ENCODE data around the gene CX3CR1. TPM values are rescaled to one million over a fixed set of nuclear protein-coding genes. Genes with fewer than 3 reads are reported as not detected.

CX3CR1 gene
- total RNA-seq, 2 experiments from 2014 or later, result 0.13 TPM; not detected in 1

DNA sequence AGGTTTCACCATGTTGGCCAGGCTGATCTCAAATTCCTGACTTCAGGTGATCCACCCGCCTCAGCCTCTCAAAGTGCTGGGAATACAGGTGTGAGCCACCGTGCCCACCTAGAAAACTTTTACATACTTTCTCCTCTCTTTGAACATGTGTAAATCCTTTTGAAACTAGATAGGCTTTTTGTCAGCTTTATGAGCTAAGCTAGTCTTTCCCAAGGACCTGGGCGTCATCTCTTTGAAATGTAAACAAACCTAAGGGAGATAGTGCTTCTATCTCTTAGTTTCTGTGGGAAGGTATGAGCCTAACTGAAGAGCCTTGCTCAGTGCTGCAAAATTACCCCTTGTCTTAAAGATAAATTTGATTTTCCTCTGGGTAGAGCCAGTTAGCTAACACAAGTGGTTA, 4.8 kb downstream of the CX3CR1 start:
- no peaks in the 10 kb centered on the region for H3K9me3 ChIP-seq (ENCODE audit: low read length)
- peaks cover 5% of the 10 kb centered on the region for H3K4me1 ChIP-seq (ENCODE audit: insufficient read depth, low read length, poor library complexity, severe bottlenecking)
- POLR2A ChIA-PET, result interaction anchor here (2.0 kb wide), 1 partner anchor 17 kb away, joined by 10 read pairs; no protein-coding TSS in a partner anchor
- no peaks in the 10 kb centered on the region for H4K20me1 ChIP-seq (ENCODE audit: insufficient read depth, low read length)
- intact Hi-C loops (cut with micrococcal nuclease; ENCODE audit: unreplicated experiment), result no loop called here
- no peak overlapping the region for H3K27ac ChIP-seq (ENCODE audit: low read depth, low read length, poor library complexity, severe bottlenecking)
- no TSS peak for BruUV-seq (replicated peaks)
- H2AFZ ChIP-seq (ENCODE audit: low read length), result no peak overlapping the region
- H3K4me2 ChIP-seq (ENCODE audit: low read length), result no peak overlapping the region
- H3K36me3 ChIP-seq (ENCODE audit: insufficient read depth, low read length), result no peaks in the 10 kb centered on the region
- CTCF ChIA-PET (ENCODE audit: unreplicated experiment), result no interaction called here
- no peaks in the 10 kb centered on the region for H3K79me2 ChIP-seq (ENCODE audit: insufficient read depth, low read depth, low read length)
- no peak for TF ChIP-seq EZH2phosphoT487 (IDR thresholded peaks at IDR 0.05; ENCODE audit: borderline replicate concordance, low read depth, low read length)
- TF ChIP-seq, protein P1, sequence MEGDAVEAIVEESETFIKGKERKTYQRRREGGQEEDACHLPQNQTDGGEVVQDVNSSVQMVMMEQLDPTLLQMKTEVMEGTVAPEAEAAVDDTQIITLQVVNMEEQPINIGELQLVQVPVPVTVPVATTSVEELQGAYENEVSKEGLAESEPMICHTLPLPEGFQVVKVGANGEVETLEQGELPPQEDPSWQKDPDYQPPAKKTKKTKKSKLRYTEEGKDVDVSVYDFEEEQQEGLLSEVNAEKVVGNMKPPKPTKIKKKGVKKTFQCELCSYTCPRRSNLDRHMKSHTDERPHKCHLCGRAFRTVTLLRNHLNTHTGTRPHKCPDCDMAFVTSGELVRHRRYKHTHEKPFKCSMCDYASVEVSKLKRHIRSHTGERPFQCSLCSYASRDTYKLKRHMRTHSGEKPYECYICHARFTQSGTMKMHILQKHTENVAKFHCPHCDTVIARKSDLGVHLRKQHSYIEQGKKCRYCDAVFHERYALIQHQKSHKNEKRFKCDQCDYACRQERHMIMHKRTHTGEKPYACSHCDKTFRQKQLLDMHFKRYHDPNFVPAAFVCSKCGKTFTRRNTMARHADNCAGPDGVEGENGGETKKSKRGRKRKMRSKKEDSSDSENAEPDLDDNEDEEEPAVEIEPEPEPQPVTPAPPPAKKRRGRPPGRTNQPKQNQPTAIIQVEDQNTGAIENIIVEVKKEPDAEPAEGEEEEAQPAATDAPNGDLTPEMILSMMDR (conservative IDR thresholded peaks at IDR 0.05; ENCODE audit: low read length), result no peak
- DNase-seq (ENCODE audit: low spot score), result no peak
- H3K4me3 ChIP-seq (ENCODE audit: low read depth, low read length, poor library complexity, severe bottlenecking), result no peak overlapping the region
- no peaks in the 10 kb centered on the region for H3K9me2 ChIP-seq (ENCODE audit: insufficient read depth, low read length)

DNA sequence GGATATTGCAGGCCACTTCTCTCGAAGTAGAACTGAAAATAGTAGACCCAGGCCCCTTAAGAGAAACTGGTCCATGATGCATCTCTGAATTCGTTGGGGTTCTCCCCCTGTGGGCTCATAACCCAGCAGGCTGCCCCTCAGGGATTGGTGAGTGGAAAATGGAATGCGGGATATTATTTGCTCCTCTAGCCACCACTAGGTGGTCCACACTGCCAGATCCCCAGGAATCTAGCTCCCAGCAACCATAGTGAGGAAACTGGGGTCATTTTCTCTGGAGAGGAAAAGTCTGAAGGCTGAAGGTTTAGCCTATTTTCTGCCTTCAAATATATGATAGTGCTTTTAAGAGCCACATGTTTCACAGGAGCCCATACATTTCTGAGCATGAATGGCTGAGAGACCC, 6.7 kb downstream of the CX3CR1 start:
- TF ChIP-seq EZH2phosphoT487 (IDR thresholded peaks at IDR 0.05; ENCODE audit: borderline replicate concordance, low read depth, low read length), result no peak
- TF ChIP-seq, protein P1 (conservative IDR thresholded peaks at IDR 0.05; ENCODE audit: low read length), result peak; percentile 31; the same call in 1 of the 2 replicates
- Histone ChIP-seq H3K36me3 (ENCODE audit: insufficient read depth, low read length) (no peaks in the 10 kb centered on the region), H3K4me2 (ENCODE audit: low read length) (no peak overlapping the region), H3K79me2 (ENCODE audit: insufficient read depth, low read depth, low read length) (no peaks in the 10 kb centered on the region), H3K4me1 (ENCODE audit: insufficient read depth, low read length, poor library complexity, severe bottlenecking) (no peaks in the 10 kb centered on the region), H4K20me1 (ENCODE audit: insufficient read depth, low read length) (no peaks in the 10 kb centered on the region), H3K4me3 (ENCODE audit: low read depth, low read length, poor library complexity, severe bottlenecking) (no peak overlapping the region), H3K9me3 (ENCODE audit: low read length) (no peaks in the 10 kb centered on the region), H3K27ac (ENCODE audit: low read depth, low read length, poor library complexity, severe bottlenecking) (no peak overlapping the region), H2AFZ (ENCODE audit: low read length) (no peak overlapping the region), H3K9me2 (ENCODE audit: insufficient read depth, low read length) (no peaks in the 10 kb centered on the region)
- BruUV-seq (replicated peaks), result no TSS peak
- ChIA-PET CTCF (ENCODE audit: unreplicated experiment) (no interaction called here), POLR2A (no interaction called here)
- intact Hi-C loops (cut with micrococcal nuclease; ENCODE audit: unreplicated experiment), result no loop called here
- DNase-seq (ENCODE audit: low spot score), result no peak

DNA sequence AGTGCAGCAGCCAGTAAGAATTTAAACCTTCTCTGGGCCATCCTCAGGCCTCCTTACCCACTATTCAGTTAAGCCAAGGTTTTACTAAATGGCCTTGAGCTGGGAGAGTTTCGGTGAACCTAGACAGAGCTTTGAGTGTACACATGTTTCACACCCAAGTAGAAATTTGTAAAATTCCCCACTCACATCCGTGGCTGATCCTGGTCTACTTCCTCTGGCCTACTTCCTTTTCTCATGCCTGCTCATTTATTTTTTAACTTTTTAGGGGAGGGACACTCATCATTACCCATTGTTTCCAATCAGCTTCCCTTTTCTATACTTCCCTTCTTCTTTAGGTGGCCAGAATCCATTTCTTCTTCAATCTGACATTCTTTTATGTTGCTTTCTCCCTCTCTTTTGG, 7.6 kb downstream of the CX3CR1 start:
- Histone ChIP-seq H3K4me3 (ENCODE audit: low read depth, low read length, poor library complexity, severe bottlenecking) (no peak overlapping the region), H2AFZ (ENCODE audit: low read length) (no peak overlapping the region), H4K20me1 (ENCODE audit: insufficient read depth, low read length) (no peaks in the 10 kb centered on the region), H3K4me2 (ENCODE audit: low read length) (no peak overlapping the region), H3K36me3 (ENCODE audit: insufficient read depth, low read length) (no peaks in the 10 kb centered on the region), H3K79me2 (ENCODE audit: insufficient read depth, low read depth, low read length) (no peaks in the 10 kb centered on the region), H3K4me1 (ENCODE audit: insufficient read depth, low read length, poor library complexity, severe bottlenecking) (no peaks in the 10 kb centered on the region), H3K9me3 (ENCODE audit: low read length) (no peaks in the 10 kb centered on the region), H3K27ac (ENCODE audit: low read depth, low read length, poor library complexity, severe bottlenecking) (no peak overlapping the region), H3K9me2 (ENCODE audit: insufficient read depth, low read length) (no peaks in the 10 kb centered on the region)
- intact Hi-C loops (cut with micrococcal nuclease; ENCODE audit: unreplicated experiment), result no loop called here
- no peak for DNase-seq (ENCODE audit: low spot score)
- TF ChIP-seq, protein P1 (conservative IDR thresholded peaks at IDR 0.05; ENCODE audit: low read length), result no peak
- no peak for TF ChIP-seq EZH2phosphoT487 (IDR thresholded peaks at IDR 0.05; ENCODE audit: borderline replicate concordance, low read depth, low read length)
- ChIA-PET CTCF (ENCODE audit: unreplicated experiment) (interaction anchor here (1.9 kb wide), 1 partner anchor 16 kb away, joined by 5 read pairs; no protein-coding TSS in a partner anchor), POLR2A (interaction anchor here (0.7 to 1.7 kb wide), 2 partner anchors 10 to 75 kb away, joined by 3 to 5 read pairs; no protein-coding TSS in a partner anchor)
- BruUV-seq (replicated peaks), result no TSS peak
